GF-D8 (cell line): ENCODE measurements around the gene PSG1.
"Not testable (repeated sequence)": the region's sequence is repeated elsewhere in the genome, so short reads cannot be mapped to it uniquely, and the experiment has no call there.

ENCODE experiments used
- DNase-seq: peaks from one replicate; lab custom pipeline; 2025; lab: John Stamatoyannopoulos, UW

The PSG1 gene

DNA sequence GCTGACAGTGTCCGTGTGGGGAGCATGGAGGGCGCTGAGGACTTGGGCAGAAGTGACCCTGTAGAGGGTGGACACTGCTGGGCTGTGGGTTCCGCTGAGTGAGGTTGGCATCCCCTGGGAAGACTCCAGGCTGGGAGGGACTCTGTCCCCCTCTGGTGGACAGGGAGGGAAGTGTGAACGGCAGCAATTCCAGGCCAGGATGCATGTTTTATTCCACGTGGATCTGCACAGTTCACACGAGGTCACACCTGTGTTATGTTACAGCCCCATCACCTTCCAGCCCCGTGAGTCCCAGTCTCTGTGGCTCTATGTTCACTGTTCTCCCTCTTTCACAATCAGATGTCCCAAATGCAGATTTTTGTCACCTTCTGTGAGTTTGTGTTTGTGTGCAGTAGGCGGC, 1.8 kb upstream of the PSG1 start:
- not testable (repeated sequence) for DNase-seq

DNA sequence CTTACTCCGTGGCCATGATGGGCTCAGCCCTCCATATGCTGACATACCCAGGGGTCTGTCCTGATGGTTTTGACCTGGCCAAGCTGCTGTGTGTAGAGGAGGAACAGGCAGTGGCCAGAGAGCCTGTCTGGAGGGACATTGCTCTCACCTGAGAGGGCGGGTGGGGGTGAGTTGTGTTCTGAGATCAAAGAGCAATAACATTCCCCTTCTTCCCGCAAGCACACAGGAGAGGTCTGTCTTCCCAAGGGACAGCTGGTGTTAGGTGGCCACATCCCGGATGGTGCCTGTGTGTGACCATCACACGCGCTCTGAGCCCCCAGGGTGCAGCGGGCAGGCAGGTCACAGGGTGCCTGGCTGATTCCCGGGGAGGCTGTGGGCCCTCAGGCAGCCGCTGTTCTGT, 1.1 kb upstream of the PSG1 start:
- not testable (repeated sequence) for DNase-seq

- not testable (repeated sequence) for DNase-seq
Measured at GRCh38 chr19:42876596-42876995, 2.9 kb downstream of the PSG1 start.

DNA sequence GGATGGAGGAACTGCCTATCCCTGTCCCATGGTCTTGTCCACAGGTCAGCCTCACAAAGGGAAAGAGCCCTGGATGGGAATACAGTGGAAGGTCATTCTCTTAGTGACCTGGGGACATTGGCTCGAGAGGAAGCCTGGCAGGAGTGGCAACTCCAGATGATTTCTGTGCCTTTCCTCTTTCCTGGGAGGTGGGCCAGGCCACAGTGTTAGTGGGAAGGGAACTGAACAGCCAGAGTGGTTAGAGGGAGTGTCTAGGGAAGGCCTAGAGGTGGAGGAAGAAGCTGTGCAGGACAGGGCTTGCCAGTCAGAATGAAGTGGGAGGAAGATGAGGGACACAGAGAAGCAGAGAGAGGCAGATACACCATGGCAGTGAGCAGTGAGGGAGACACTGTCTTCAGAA, 3.6 kb downstream of the PSG1 start:
- DNase-seq, result not testable (repeated sequence)

DNA sequence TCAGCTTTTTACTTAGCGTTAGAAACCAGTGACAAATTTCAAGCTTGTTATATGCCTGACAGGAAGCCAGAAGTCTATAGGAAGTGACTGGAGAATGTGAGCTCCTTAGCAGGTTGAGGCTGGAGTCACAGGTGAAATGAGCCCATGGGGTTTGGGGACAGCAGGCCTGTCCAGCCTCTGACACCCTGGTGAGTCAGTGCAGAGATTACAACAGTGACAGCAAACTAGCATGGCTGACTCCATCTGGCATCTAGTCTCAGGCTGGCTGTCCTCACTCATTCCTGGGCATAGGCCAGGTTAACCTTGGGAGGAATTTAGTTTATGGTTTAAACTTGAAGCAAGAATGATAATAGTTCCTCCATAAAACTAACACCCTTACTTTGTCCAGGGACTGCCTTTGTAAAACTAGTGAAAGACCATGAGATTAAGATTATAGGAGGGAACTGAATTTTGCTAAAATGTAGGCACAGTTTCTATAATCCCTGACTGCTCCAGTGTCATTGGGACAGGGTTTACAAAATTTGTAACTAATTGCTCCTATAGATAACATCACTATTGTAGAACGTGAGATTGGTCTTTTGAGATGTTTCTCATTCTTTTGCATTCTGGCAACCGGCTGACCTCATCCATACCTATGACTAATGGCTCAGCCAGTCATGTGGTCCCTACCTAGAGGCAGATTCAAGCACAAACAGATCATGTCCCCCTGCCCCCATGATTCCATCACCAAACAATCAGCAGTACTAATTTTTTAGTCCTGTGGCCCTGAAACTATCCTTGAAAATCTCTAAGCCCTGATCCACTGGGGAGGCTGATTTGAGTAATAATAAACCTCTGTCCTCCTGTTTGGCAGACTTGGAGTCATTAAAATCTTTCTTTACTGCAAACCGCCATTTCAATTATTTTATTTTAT, 4.4 kb downstream of the PSG1 start:
- not testable (repeated sequence) for DNase-seq

- DNase-seq, result not testable (repeated sequence)
Measured at GRCh38 chr19:42874136-42874535, 5.4 kb downstream of the PSG1 start.

DNA sequence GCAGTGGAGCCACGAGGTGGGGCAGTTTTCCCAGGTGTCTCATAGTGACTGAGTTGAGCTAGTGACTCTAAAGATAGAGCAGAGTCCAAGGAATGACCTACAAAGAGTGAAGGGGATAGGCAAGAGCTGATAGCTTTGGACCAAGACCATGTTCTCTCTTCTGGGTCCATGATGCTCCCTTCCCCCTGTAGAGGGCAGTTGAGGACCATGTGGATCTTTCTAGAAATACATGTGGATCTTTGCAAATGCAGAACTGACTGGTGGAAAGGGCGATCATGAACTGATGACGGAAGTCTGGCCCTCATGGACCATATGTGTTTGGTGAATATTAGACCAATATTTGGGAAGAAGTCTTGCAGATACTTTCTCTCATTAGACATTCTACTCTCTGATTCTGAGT, 6.9 kb downstream of the PSG1 start:
- no peak for DNase-seq

GRCh38 chr19:42857544-42857867, 22.0 kb downstream of the PSG1 start:
- no peak for DNase-seq

- DNase-seq, result not testable (repeated sequence)
Measured at GRCh38 chr19:42856866-42857543, 22.5 kb downstream of the PSG1 start.

- not testable (repeated sequence) for DNase-seq
Measured at GRCh38 chr19:42854745-42855144, 24.8 kb downstream of the PSG1 start.

DNA sequence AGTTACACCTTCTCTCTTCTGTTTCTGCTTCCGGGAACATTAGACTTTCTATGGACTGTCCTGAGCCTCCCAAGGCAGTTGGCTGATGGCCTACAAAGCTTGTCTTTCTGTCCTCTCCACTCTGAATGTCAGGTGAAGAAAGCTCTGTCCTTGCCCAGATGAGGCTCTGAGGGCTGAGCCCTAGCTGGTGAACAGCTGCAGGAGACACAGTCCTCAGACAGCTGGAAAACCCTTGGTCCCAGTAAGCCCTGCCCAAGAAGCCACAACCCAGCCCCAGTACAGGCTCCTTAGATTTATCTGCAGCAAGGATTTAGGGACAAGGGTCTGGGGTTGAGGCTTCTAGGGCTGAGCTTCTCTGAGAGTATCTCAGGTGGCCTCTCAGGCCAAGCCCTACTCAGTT, 26.3 kb downstream of the PSG1 start:
- not testable (repeated sequence) for DNase-seq

- DNase-seq, result not testable (repeated sequence)
Measured at GRCh38 chr19:42852821-42853220, 26.7 kb downstream of the PSG1 start.

GRCh38 chr19:42851718-42852280, 27.7 kb downstream of the PSG1 start:
- not testable (repeated sequence) for DNase-seq

DNA sequence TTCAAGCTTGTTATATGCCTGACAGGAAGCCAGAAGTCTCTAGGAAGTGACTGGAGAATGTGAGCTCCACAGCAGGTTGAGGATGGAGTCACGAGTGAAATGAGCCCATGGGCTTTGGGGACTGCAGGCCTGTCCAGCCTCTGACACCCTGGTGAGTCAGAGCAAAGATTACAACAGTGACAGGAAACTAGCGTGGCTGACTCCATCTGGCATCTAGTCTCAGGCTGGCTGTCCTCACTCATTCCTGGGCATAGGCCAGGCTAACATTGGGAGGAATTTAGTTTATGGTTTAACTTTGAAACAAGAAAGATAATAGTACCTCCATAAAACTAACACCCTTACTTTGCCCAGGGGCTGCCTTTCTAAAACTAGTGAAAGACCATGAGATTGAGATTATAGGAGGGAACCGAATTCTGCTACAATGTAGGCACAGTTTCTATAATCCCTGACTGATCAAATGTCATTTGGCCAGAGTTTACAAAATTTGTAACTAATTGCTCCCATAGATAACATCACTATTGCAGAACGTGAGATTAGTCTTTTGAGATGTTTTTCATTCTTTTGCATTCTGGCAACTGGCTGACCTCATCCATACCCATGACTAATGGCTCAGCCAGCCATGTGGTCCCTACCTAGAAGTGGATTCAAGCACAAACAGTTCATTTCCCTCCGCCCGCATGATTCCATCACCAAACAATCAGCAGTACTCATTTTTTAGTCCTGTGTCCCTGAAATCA, 28.4 kb downstream of the PSG1 start:
- no peak for DNase-seq

DNA sequence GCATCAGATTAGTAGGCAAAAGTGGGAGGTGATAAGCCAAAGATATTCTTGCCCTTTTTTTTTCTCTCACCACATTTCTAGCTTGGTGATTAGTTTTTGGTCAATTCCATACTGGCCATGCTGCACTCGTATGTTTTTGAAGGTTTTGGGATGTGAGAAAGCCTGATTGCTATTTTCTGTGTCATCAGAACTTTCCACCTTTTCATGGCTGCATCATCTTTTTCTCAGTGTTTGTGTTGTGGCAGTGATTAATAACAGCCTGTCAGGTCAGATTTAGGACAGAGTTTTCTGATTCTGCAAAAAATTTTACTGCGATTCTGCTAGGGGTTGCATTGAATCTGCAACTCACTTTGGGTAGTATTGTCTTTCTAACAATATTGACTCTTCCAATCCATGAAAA, 32.9 kb downstream of the PSG1 start:
- no peak for DNase-seq

GRCh38 chr19:42843631-42844030, 35.9 kb downstream of the PSG1 start:
- not testable (repeated sequence) for DNase-seq

DNA sequence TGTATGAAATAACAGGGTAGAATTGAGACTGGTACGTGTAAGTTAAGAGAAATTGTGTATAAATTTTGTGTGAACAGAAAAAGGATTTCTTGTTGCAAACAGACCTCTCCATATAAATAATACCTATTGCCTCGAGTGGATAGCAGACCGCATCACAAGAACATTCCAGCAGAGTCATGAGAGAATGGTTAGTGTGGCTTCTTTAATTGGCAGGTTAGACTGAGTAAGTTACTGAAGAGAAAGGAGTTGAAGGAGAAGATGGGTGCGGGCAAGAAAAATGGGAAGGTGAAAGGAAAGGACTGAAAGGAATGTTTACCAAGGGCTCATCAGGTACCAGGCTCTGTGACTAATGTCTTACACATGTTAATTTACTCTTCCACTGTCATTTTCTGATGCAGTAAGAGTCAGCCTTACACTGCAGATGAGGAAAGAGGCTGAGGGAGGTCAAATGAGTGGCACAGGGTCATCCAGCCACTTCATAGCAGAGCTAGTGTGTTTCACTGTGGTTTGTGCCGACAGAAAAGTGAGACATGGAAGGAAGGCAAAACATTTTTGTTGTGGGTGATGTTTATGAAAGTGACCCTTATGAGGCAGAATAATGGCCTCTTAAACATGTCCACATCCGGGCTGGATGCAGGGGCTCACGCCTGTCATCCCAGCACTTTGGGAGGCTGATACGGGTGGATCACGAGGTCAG, 46.6 kb downstream of the PSG1 start:
- not testable (repeated sequence) for DNase-seq

GRCh38 chr19:42832023-42832680, 47.4 kb downstream of the PSG1 start:
- not testable (repeated sequence) for DNase-seq

DNA sequence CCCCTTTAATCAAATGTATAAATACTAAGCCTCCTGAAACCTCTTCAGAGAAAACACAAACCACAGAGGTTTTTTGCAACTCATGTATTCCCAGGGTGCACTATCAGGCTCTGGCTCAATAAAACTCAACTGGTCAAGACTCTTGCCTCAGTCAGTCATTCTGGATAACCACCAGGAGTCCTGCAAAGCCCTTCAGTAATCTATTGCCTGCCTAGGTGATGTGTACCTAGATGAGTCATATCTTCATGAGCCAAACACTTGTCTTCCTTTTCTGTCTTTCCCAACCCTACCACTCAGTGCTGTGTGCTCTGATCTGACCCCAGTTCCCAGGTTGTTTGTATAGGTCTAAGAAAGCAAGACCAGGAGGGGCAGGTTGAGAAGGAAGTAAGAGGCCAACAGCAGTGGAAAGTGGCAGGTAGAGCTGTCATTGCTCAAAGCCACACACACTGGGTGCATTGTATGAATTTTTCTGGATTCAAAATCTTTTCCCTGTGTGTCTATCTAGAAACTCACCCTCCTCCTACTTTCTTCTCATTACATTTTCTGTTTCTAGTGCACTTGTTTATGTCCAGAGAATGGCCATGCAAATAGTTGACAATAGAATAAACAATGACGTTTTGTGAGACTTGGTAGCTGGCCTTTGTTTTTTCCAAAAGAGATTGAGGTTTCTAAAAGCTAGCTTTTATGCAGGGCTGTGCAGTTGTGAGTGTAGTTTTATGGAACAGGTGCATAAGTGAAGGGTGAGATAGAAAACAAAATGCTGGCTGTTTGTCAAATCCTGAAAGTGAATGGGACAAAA, 48.1 kb downstream of the PSG1 start:
- no peak for DNase-seq

GRCh38 chr19:42821306-42821977, 58.1 kb downstream of the PSG1 start:
- not testable (repeated sequence) for DNase-seq
